Activated effector memory CD4-positive, alpha-beta T cell treated with Interleukin-2 at 50 U/mL for 16 hours (primary cell): ENCODE results near the gene OR4S2.

Experiments
- DNase-seq: peaks from one replicate; pipeline ENCODE4 v3.0.0-alpha.2; 2020

OR4S2 gene, protein sequence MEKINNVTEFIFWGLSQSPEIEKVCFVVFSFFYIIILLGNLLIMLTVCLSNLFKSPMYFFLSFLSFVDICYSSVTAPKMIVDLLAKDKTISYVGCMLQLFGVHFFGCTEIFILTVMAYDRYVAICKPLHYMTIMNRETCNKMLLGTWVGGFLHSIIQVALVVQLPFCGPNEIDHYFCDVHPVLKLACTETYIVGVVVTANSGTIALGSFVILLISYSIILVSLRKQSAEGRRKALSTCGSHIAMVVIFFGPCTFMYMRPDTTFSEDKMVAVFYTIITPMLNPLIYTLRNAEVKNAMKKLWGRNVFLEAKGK

DNA sequence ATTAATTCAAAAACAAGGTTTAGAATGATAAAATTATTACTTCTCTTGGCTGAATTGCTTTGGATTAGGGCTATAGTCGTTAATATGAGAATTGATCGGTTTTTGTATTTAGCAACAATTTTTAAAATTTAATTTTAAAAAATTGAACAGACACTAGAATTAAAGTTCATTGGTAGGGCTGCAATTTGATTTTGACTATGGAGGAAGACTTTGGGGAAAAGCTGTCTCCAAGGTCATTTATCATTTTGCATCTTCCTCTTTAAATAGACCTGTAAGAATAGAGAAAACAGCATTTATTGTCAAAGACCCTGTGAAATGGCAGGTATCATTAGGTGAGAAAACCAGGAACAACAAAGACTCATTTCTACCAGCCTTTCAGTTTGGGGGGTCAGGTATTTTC lies at the start of gene OR4S2:
TSS of gene OR4S2 (plus strand) at position 301 of the 400 bp plus-strand sequence. CDS start 2,577 bp downstream, outside the sequence.
- no peak for DNase-seq

DNA sequence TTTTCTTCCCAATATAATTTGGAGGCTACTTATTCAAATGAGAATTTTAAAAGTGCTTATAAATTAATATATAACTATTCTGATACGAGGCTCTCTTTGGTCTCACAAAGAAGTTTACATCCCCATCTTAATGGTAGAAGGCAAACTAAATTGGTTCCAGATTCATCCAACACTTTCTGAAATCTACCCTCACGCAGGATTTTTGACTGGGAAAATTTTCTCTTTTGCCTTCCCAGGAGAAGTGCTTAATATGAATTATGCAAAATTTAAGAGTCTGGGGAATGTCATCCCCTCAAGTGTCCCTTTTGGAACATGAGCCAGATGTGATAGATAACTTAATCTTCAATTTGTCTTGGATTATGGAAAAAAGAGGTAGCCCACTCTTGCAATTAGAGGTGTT lies 40.6 kb upstream of the OR4S2 start, which contains the start of gene OR4C11:
TSS of gene OR4C11 (minus strand) at position 101 of the 400 bp plus-strand sequence. CDS start 3,272 bp downstream, outside the sequence.
- DNase-seq: no peak

DNA sequence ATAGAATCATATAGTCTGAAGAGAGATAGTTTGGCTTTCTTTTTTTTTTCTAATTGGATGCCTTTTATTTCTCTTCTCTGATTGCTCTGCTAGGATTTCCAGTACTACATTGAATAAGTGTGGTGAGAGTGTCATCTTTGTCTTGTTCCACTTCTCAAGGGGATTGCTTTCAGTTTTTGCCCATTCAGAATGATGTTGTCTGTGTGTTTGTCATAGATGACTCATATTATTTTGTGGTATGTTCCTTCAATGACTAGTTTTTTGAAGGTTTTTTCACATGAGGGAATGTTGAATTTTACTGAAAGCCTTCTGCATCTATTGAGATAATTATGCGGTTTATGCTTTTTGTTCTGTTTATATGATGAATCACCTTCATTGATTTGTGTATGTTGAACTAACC lies 23.6 kb upstream of the OR4S2 start:
- DNase-seq: no peak

DNA sequence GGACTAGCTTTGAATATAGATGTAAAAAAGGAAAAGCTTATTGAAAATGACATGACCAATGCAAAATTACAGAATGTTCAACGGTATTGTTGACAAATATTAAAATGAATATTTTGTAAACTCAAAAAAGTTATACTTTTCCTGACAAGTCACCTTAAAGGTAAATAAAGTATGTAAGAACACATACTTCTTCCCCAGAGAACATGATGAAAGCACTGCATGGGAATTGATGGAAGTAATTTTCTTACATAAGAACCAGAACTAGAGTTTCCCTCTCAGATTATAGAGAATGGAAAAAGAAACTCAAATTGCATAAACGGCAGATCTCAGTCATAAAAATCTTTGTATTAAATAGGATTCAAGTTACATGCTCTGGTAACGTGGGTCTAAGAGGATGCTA lies 13.3 kb upstream of the OR4S2 start, which contains the start of gene OR4P4:
TSS of gene OR4P4 (plus strand) at position 301 of the 400 bp plus-strand sequence.
- no peak for DNase-seq

DNA sequence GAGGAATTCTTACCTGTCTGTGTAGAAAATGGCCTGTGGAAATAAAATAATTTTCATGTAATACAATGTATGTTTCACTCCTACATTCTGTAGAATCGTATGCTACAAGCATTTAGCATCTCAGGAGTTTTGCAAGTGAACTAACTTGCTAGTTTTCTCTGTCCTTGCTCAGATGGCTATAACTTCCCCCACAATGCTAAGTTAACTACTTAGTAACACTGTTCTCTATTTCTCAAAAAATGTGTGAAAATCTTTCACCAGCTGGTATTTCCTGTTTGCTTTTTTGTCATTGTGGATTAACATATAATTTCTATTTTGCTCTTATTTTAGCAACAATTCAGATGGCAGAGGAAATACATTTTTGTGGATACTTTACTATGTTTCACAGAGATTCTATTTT lies 4.4 kb downstream of the OR4S2 start:
- no peak for DNase-seq

DNA sequence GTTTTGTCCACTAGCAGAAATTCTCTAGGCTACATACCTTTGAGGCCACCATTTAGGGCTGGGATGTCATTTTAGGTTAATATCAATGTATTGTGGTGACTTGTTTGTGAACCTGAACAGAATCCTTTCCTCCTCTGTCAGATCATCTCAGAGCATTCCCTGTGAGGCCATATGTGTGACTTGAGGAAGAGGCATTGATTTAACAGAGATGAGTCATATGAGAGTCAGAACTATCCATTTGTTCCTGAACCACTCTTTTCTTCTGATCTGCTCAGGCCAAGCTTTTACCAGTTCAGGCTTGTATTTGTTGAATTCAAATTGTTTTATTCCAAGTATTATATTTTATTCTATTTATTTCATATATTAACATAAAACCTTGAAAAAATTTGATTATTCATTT lies 7.0 kb downstream of the OR4S2 start:
- no peak for DNase-seq

DNA sequence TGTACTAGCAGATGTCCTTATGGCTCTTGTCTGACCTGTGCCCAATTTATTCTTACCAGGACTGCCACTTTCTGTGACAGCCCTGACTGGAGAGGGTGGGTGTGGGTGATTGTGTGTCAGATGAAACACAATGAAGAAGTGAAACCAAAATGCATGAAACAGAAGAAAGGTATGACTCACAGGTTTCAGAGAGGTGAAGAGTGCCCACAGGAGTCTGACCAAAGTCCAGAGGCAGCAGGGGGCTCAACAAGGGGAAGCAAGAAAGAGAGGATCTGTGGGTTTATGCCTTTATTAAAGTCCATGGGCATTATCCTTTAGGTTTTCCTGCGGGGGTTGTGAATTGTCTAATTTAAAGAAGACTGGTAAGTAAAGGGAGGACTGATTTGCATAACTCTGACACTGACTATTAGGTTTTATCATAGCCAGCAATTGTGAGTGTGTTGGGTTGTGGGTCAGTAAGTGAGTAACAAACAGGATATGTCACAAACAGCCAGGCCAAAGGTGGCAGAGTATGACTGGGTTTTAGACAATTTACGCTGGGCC lies 10.0 kb downstream of the OR4S2 start:
- no peak for DNase-seq

DNA sequence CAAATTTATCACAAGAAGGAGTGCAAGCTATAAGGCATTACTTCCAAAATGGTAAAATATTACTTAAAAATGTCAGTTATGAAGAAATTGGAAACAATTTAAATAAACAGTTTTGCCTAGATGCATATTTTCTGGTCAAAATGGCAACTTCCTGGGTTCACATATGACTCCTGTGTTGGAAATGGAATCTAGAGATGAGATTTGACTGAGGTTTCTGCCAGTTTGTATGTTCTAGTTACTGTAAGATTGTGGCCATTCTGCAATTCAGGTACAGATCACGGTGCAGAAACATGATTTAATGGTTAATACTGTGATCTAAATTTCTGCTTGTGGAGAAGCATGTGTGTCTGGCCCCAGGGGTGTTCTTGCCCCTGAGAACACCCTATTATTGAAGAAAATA lies 10.5 kb downstream of the OR4S2 start:
- no peak for DNase-seq

DNA sequence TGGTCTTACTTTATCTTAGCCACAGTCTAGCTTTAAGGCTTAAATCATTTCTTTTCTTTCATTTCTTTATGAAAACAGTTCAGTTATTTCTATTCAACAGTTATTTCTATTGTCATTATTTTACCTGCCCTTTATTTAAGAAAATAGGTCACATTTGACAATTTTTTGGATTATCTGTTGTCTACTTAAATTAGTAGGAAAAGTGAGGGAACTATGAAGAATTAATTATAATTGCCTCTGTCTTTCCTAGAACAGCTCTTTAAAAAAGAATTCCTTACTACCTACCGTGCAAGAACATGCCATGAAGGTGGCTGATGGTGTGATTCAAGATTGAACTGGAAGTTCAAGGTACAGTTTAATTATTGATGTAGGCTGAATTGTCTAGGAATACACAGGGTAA lies 13.8 kb downstream of the OR4S2 start, which contains the start of gene OR4C6:
TSS of gene OR4C6 (plus strand) at position 301 of the 400 bp plus-strand sequence. CDS start 2,966 bp downstream, outside the sequence.
- no peak for DNase-seq

DNA sequence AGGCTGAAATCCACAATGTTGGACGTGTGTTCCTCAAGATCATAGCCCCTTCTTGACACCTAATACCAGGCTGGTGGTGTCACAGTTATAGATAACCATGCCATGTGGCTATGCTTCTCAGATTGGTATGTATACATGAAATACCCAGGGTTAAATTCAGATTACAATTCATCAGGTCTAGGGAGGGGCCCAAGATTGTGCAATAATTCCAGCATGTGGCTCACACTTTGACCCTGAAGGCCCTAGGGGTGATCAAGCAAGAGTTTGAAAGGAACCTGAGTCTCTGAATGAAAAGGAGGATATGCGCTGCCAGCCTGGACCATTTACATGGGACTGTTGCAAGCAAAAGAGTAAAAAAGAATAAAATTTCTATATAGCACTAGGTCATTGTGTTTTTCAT lies 21.2 kb downstream of the OR4S2 start:
- no peak for DNase-seq

DNA sequence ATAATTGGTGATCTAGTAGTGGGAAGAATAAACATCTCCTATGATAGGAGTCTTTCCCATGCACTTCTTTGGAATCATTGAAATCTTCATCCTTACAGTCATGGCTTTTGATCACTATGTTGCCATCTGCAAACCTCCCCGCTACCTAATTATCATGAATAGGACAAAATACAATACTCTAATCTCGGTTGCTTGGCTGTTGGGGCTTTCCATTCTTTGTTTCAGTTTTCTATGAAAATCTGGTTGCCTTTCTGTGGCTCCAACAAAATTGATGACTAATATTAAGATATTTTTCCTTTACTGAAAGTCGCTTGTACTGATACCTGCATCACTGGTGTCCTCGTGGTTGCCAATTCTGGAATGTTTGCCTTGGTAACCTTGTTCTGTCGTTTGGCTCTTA lies 25.7 kb downstream of the OR4S2 start:
- no peak for DNase-seq

DNA sequence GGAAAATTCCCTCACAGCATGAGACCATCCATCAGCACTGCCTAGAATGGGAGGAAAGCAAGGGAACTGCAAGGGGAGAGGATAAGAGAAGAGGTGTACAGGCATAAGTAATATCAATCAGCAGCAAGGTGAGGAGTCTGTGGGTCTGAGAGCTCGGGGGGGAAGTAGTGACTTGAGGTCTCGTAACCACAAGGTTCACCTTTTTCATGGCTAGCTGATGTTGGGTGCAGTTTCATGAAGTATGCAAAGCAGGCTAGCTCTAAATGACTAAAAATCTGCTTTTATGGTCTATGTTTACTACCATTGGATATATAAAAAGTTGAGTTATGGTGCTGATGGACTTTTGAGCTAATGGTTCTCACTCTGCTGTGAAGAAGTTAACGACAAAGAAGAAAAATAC lies 49.7 kb downstream of the OR4S2 start:
- no peak for DNase-seq

DNA sequence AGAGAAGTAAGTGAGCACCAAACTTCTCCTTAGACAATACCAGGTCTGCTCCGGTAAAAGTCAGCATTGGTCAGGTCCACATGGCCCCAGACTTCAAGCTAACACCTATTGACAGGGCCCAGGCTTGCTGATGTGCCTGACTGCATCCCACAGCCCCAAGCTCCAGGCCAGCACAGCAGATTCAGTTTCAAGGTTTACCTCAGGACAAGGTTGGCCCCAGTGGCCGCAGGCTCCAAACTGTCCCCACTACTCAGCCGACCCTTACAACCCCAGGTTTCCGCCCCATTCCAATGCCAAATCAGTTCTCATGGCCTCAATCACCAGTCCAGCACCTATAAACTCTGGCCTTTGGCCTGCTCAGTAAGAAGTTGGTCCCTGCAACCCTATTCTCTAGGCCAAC lies 53.3 kb downstream of the OR4S2 start:
- DNase-seq: no peak
